CD4-positive, alpha-beta T cell treated with Interleukin-2 at 100 ng/mL for 4 hours (primary cell): ENCODE data around the gene MMAA.
"Not testable (repeated sequence)": the region's sequence is repeated elsewhere in the genome, so short reads cannot be mapped to it uniquely, and the experiment has no call there.

Source experiments
- DNase-seq: peaks from one replicate; pipeline ENCODE4 v3.0.0-alpha.2; 2020; ENCODE audit warnings: low spot score

MMAA gene

GRCh38 chr4:145635117-145635516 is 15.9 kb downstream of the MMAA start:
- no peak for DNase-seq

- DNase-seq, result no peak
Measured at GRCh38 chr4:145635630-145636029, 16.4 kb downstream of the MMAA start.

- no peak for DNase-seq
Measured at GRCh38 chr4:145639186-145639698, 20.1 kb downstream of the MMAA start.

GRCh38 chr4:145640236-145640635 is 21.1 kb downstream of the MMAA start:
- DNase-seq, result not testable (repeated sequence)

- no peak for DNase-seq
Measured at GRCh38 chr4:145643295-145643694, 24.1 kb downstream of the MMAA start.

GRCh38 chr4:145644699-145645098 is 25.5 kb downstream of the MMAA start:
- DNase-seq, result no peak

- DNase-seq, result no peak
Measured at GRCh38 chr4:145656156-145656555, 37.0 kb downstream of the MMAA start.

GRCh38 chr4:145660064-145660463 is 40.9 kb downstream of the MMAA start:
- no peak for DNase-seq

- DNase-seq, result no peak
Measured at GRCh38 chr4:145663194-145663593, 44.0 kb downstream of the MMAA start.

GRCh38 chr4:145665773-145666172 is 46.6 kb downstream of the MMAA start:
- no peak for DNase-seq

GRCh38 chr4:145670422-145670821 is 51.2 kb downstream of the MMAA start:
- no peak for DNase-seq

- no peak for DNase-seq
Measured at GRCh38 chr4:145679520-145679919, 60.3 kb downstream of the MMAA start.

GRCh38 chr4:145679991-145680455 is 60.8 kb downstream of the MMAA start, which contains the start of gene C4orf51:
Gene C4orf51, plus strand, starts transcription at chr4:145680146. Its CDS starts 58 bp downstream, at chr4:145680204.
- no peak for DNase-seq

- no peak for DNase-seq
Measured at GRCh38 chr4:145680902-145681301, 61.7 kb downstream of the MMAA start.

GRCh38 chr4:145681518-145681917 is 62.3 kb downstream of the MMAA start:
- DNase-seq, result no peak

- no peak for DNase-seq
Measured at GRCh38 chr4:145681956-145682355, 62.8 kb downstream of the MMAA start.

GRCh38 chr4:145686991-145687390 is 67.8 kb downstream of the MMAA start:
- no peak for DNase-seq

- DNase-seq, result no peak
Measured at GRCh38 chr4:145690610-145691009, 71.4 kb downstream of the MMAA start.

GRCh38 chr4:145691416-145691815 is 72.2 kb downstream of the MMAA start:
- not testable (repeated sequence) for DNase-seq

GRCh38 chr4:145694929-145695328 is 75.7 kb downstream of the MMAA start:
- DNase-seq, result no peak

GRCh38 chr4:145697332-145697731 is 78.1 kb downstream of the MMAA start:
- DNase-seq, result no peak

- DNase-seq, result no peak
Measured at GRCh38 chr4:145698507-145698906, 79.3 kb downstream of the MMAA start.

- DNase-seq, result no peak
Measured at GRCh38 chr4:145703850-145704497, 84.8 kb downstream of the MMAA start.

- no peak for DNase-seq
Measured at GRCh38 chr4:145709336-145709735, 90.2 kb downstream of the MMAA start.
